Activated CD8-positive, alpha-beta memory T cell treated with anti-CD3 and anti-CD28 coated beads for 24 hours (primary cell): ENCODE measurements around the gene CEP112.
"Not testable (repeated sequence)": the region's sequence is repeated elsewhere in the genome, so short reads cannot be mapped to it uniquely, and the experiment has no call there.

Source experiments
- DNase-seq: peaks from one replicate; pipeline ENCODE4 v3.0.0-alpha.2; 2020

The CEP112 gene

GRCh38 chr17:65711671-65712276 lies 480.2 kb downstream of the CEP112 start:
- no peak for DNase-seq

DNA sequence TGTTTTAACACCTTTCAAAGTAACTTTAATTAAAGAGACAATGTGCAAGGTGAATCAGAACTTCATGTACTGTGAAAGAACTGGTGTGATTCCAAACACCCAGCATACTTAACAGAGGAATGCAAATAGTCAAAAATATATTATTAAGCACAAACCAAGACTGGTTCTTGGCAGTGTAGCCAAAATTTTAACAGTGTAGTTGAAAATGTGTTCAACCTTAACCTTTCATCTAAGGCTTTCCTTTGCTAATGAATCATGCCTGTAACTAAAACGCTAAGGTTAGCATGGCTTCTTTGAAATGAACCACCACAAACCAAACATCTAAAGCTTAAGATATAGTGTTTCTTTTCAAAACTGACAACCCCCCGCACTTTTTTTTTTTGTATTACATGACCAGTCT lies 484.2 kb downstream of the CEP112 start:
- DNase-seq: no peak

- DNase-seq: no peak
Measured at GRCh38 chr17:65704731-65705130, 487.2 kb downstream of the CEP112 start.

DNA sequence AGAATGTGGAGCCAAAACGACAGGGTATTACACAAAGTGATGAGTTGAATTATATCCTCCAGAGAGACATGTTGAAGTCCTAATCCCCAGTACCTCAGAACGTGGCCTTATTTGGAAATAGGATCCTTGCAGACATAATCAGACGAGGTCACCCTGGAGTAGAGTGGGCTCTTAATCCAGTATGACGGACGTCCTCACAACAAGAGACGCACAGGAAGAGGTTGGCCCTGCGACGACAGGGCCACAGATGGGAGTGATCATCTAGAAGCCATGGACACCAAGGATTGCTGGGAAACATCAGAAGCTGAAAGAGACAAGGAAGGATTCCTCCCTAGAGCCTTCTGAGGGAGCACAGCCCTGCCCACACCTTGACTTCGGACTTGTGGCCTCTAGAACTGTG lies 488.0 kb downstream of the CEP112 start:
- DNase-seq: no peak

DNA sequence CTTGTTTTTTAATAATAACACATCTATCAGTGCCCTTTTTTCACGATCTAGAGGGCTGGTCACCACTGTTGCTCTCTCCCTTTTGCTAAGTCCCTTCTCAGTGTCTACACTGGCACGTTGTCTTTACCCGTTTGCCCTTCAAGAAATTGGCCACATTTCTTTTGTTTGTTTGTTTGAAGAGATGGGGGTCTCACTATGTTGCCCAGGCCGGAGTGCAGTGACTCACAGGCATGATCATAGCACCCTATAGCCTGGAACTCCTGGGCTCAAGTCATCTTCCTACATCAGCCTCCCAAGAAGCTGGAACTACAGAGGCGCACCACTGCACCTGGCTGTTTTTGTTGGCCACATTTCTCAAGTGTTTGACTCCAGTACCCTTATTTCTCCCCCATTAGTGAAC lies 492.5 kb downstream of the CEP112 start:
- DNase-seq: no peak

DNA sequence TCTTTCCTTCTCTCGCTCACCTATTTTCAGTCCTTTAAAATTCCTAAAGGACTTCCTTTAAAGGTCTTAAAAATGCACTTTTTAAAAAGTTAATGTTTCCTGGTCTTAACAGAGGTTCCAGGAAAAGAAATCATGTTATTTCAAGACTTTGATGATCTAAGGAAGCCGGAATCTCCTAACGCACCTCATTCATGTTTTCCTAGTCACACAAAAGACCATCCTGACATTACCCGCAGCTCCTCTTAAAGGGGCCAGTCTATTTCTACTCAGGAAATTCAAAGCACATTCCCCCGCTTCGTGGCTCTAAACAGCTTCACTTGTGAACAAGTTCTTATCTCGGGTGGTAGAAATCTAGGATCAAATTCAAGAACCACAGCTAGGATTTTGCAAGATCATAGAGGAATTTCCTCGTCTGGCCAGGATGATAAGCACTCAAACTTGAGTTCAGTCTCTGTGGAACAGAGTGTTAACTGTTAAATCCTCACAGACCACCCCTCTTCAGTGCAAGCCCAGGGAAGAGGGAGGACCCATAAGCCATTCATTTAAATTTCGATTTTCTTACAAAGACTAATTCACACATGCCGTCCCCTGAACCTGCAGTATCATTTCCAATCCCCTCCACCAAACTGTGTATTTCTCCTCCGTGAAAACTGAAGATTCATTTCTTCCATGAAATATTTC lies 493.4 kb downstream of the CEP112 start:
- DNase-seq: no peak

DNA sequence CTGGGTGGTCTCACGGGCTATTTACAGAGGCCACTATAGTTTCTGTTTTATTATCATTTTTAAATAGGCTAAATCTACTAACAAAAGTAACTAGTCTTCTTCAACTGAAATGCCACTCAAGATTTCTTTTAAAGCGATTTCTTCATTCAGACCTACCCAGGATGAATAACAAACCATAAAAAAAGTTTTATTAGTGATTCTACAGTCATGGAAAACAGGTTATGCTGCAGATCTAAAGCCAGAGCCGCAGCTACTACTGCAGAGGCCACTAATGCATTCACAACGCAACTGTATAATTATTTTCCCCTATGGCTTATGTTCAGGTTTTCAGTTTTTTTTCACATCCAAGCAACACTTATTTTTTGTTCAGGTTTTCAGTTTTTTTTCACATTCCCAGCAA lies 494.3 kb downstream of the CEP112 start:
- DNase-seq: no peak

DNA sequence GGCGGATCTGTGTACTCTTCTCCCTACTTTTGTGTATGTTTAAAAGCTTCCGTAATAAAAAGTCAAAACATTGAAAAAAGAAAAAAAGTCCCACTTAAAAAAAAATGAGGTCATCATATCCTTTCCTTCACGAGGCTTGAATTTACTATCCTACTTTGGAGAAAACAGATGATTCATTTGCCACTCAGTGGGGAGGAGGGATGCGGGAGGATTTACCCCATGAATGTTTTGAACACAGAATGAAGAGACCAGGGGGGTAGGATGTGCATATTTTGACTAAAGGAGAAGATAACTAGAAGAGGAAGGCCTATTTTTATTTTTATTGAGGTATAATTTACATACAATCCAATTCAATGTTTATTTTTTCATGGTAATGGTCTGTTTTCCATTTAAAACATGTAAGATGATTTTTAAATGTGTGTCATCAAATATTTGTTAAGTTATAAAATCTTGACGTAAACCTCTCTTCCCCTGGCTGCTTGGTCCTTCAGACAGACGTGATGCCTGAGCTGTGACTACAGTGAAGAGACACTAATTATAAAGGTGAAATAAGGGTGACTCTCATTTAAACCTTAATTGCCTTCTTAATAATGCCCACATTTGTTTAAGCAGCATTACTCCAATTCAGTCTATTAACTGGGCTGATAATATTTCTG lies 495.1 kb downstream of the CEP112 start:
- DNase-seq: no peak

DNA sequence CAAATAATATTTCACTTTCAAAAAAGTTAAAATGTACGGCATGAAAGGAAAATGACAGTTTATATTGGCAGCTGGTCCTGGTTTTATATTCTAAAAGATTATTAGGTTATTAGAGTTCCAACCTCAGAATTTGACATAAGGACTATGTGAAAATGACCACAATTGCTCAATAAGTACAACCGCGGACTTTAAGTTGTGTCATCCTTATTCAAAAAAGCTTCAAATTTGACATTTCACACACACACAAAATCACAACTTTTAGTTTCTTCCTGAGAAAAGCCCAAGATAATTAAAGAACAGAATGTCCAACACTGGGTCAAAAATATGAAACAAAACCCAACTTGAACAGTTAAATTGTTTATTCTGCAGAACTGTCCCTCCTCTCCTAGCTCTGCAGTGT lies 497.3 kb downstream of the CEP112 start:
- DNase-seq: no peak

DNA sequence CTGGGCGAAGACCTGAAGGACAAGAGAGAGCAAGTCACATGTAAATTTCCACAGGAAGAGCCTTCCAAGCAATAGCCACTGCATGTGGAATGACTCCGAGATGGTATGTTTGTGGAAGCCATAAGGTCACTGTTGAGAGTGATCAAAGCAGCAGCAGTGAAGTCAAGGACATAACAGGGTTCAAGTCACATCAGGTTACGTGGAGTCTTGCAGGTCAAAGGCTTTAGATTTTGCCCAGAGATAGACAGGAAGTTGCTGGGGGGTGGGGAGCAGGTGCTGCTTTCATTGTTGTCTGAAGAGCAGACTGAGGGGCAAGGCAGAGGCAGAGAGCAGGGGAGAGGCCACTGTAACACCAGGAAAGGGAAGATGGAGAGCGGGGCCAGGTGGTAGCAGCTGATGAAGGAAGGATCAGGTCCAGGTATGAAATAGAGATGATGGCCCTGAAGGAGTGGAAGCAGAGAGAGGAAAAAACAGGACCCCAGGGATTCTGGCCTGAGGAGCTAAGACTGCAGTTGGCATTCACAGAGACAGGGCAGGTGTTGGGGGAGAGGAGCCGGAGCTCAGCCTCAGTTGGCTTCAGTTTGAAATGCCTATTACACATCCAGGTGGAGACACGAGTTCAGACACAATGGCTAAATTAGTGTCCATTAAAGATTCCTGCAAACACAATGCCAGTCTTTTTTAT lies 501.2 kb downstream of the CEP112 start:
- no peak for DNase-seq

- DNase-seq: no peak
Measured at GRCh38 chr17:65688307-65688706, 503.6 kb downstream of the CEP112 start.

- no peak for DNase-seq
Measured at GRCh38 chr17:65685110-65685509, 506.8 kb downstream of the CEP112 start.

DNA sequence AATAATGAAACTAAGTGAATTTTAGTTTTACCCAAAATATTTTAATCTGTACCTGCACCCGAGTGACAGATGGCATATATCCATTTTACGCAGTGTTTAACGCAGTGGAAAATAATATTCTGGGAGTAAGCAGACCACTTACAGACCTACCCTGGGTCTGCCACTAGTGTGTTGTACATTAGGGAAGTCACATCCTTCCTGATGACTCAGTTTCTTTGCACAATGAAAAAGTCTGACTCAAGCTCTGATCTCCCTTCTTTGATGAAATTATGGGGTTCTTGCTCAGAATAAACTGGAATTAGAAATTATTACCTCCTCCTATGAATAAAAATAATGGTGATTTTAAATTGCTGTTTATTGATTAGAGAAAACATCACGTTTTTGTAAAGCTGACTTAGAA lies 507.3 kb downstream of the CEP112 start:
- no peak for DNase-seq

- no peak for DNase-seq
Measured at GRCh38 chr17:65683428-65683827, 508.5 kb downstream of the CEP112 start.

DNA sequence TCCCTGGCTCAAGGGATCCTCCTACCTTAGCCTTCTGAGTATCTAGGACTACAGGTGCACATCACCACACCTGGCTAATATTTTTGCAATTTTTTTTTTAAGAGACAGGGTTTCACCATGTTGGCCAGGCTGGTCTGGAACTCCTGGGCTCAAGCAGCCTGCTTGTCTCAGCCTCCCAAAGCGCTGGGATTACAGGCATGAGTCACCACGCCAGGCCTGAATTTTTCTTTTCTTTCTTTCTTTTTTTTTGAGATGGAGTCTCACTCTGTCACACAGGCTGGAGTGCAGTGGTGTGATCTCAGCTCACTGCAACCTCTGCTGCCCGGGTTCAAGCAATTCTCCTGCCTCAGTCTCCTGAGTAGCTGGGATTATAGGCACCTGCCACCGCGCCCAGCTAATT lies 510.2 kb downstream of the CEP112 start:
- DNase-seq: not testable (repeated sequence)

GRCh38 chr17:65679165-65679845 lies 512.6 kb downstream of the CEP112 start:
- DNase-seq: no peak

GRCh38 chr17:65678546-65678945 lies 513.4 kb downstream of the CEP112 start:
- DNase-seq: no peak

DNA sequence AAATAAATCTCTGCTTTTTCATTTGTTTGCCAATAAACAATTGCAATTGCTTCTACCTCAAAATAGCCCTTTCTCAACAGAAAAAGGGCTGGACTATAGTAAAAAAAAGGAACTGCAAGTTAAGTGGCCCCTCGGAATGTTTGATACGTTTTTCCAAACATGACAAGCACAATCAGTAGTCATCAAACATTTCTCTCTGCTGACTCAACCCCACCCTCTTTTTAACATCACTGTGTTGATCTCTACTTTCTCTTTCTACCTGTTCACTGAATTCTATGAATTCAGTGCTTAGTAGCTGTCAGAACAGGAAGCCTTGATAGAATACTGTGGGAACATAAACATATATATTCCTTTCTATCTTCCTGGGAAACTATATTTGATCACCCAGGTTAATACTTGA lies 514.0 kb downstream of the CEP112 start:
- no peak for DNase-seq

DNA sequence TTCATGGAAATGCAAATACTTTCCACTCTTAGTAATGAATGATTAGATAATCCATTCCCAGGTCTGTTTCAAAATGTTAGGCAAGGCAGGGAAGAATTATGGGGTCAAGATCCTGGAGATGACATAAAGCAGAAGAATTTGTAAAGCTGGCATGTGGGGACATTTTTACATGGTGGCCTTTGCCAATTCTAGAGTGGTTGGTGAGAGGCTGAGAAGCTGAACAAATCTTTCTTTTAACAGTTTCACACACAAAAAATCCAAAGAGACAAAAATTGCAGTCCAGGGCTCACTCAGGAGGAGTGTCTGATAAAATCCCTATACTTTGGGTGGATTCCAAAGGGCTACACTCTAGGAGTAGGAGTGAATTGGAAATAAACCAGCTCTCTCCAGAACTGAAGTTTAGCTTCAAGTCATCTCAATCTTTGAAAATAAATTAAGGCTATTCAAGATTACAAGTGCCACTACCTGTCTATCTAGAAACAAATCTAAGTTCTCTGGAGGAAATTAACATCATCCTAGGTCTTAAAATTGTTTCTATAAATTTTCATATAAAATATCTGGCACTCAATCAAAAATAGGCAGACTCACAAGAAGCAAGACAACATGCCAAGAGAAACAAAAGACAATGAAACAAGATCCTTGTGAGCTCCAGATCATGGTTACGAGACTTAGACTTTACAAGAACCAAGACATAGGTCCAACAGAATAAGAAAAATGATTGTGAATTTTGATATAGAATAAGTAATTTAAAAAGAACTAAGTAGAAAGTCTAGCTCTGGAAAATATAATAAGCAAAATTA lies 517.5 kb downstream of the CEP112 start:
- no peak for DNase-seq

DNA sequence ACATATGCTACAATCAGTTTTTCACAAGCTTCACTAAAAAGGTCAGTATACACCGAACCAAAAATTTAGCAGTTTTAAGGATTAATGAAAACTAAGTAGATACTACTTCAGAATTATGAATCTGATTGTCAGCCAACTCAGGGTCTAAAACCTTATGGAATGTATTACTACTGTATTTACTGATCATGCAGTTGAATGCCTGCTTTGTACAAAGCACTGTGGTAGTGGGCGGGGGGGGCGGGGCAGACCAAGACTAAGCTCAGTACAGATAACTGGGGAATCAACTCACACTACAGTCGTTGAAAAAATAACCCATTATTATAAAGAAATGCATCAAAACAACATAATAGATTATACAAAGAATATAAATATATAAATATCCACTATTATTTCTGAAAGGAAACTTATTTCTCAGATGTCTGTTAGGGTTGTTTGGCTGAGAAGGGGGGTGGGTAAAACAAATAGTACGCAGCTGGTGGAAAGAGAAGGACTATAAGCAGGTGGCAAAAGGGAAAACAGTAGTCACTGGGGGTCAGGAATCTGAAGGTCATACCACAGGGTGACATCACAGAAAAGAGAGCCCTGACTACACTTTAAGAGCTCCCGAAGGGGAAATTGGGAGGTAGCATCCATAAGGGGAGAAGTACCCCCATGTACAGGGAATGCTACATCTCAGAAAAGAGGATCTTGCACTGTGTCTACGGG lies 521.1 kb downstream of the CEP112 start:
- DNase-seq: no peak

DNA sequence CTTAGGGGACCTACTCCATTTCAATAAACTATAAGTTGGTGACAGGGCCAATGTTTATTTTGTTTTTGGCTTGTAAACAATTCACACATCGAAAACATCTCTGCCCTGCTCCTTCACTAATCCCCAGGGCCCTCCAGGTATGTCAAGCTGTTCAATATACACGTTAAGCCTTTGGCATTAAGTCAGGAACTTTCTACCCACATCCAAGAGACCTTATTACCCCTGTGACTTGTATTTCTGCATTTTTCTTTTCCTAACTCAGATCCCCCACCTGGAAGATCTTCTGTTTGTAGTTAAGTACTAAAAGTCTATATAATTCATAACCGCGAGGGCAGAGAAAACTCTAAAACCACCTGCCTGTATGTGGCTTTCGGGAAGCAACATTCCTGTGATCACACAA lies 523.7 kb downstream of the CEP112 start:
- DNase-seq: no peak

- DNase-seq: no peak
Measured at GRCh38 chr17:65667656-65668055, 524.3 kb downstream of the CEP112 start.
